GM04503 (cell line): ENCODE results near the gene TMEM52.

Experiments used
- DNase-seq: peaks from one replicate; pipeline ENCODE4 v3.0.0-alpha.2; 2012; ENCODE audit warnings: low read depth

TMEM52 gene

GRCh38 chr1:1926346-1926811 is 7.3 kb upstream of the TMEM52 start:
- no peak for DNase-seq

GRCh38 chr1:1925437-1926345 is 6.6 kb upstream of the TMEM52 start:
- DNase-seq, result no peak

- no peak for DNase-seq
These were observed 5.8 kb upstream of the TMEM52 start for GRCh38 chr1:1924849-1925248.

- no peak for DNase-seq
These were observed 5.3 kb upstream of the TMEM52 start for GRCh38 chr1:1924386-1924785.

- DNase-seq, result no peak
These were observed 4.1 kb upstream of the TMEM52 start for GRCh38 chr1:1922956-1923833.

GRCh38 chr1:1922702-1922955 is 3.5 kb upstream of the TMEM52 start:
- no peak for DNase-seq

GRCh38 chr1:1921901-1922701 is 3.0 kb upstream of the TMEM52 start:
- DNase-seq, result no peak

- no peak for DNase-seq
These were observed 2.4 kb upstream of the TMEM52 start for GRCh38 chr1:1921459-1921862.

GRCh38 chr1:1920608-1921458 is 1.8 kb upstream of the TMEM52 start:
- no peak for DNase-seq

GRCh38 chr1:1920057-1920607 is 1.1 kb upstream of the TMEM52 start:
- DNase-seq, result no peak

- DNase-seq, result peak; percentile 48
These were observed 401 bp upstream of the TMEM52 start for GRCh38 chr1:1919304-1920056.

- no peak for DNase-seq
These were observed 831 bp downstream of the TMEM52 start for GRCh38 chr1:1917995-1918900.

GRCh38 chr1:1917304-1917976 is 1.6 kb downstream of the TMEM52 start:
- DNase-seq, result no peak

GRCh38 chr1:1916851-1917251 is 2.2 kb downstream of the TMEM52 start:
- DNase-seq, result no peak

GRCh38 chr1:1915911-1916840 is 2.9 kb downstream of the TMEM52 start:
- no peak for DNase-seq

GRCh38 chr1:1914971-1915692 is 3.9 kb downstream of the TMEM52 start, which contains the start of gene CALML6:
Gene CALML6 (plus strand): TSS chr1:1915260. CDS start chr1:1915281, 21 bp downstream.
- DNase-seq, result no peak
